Hepatocyte (in vitro differentiated cells): ENCODE results near the gene ADGRD1. TPM values are rescaled to one million over a fixed set of nuclear protein-coding genes. Genes with fewer than 3 reads are reported as not detected.

Experiments used
- DNase-seq: peaks from one replicate; pipeline ENCODE4 v3.0.0-alpha.2; 2016; ENCODE audit warnings: low spot score
- H2AFZ ChIP-seq: fragments of 200-600 bp; sonication (generic); 2 replicates; pipeline ENCODE4 v1.6.0; 2016; ENCODE audit warnings: antibody characterized with exemption, mild to moderate bottlenecking
- H3K27ac ChIP-seq: fragments of 200-600 bp; sonication (generic); 2 replicates; pipeline ENCODE4 v1.5.1; 2016; ENCODE audit warnings: mild to moderate bottlenecking
- H3K27me3 ChIP-seq: fragments of 200-600 bp; sonication (generic); 2 replicates; pipeline ENCODE4 v1.6.1; 2016
- H3K36me3 ChIP-seq: fragments of 200-600 bp; sonication (generic); replicated peaks from 2 replicates; pipeline ENCODE4 v1.5.1; 2016; ENCODE audit warnings: low read depth; ENCODE audit not compliant: insufficient read depth
- H3K4me1 ChIP-seq: fragments of 200-600 bp; sonication (generic); 2 replicates; pipeline ENCODE4 v1.5.1; 2016; ENCODE audit warnings: mild to moderate bottlenecking, moderate library complexity; ENCODE audit not compliant: insufficient read depth
- H3K4me2 ChIP-seq: fragments of 200-600 bp; sonication (generic); 2 replicates; pipeline ENCODE4 v1.6.0; 2016
- H3K4me3 ChIP-seq: fragments of 200-600 bp; sonication (generic); 2 replicates; pipeline ENCODE4 v1.5.1; 2016; ENCODE audit warnings: mild to moderate bottlenecking
- H3K79me2 ChIP-seq: fragments of 200-600 bp; sonication (generic); 2 replicates; pipeline ENCODE4 v1.6.0; 2017; ENCODE audit warnings: mild to moderate bottlenecking
- H3K9me2 ChIP-seq: fragments of 200-600 bp; sonication (generic); replicated peaks from 2 replicates; pipeline ENCODE4 v1.6.0; 2017; ENCODE audit warnings: mild to moderate bottlenecking; ENCODE audit not compliant: insufficient read depth
- H3K9me3 ChIP-seq: fragments of 200-600 bp; sonication (generic); 2 replicates; pipeline ENCODE4 v1.5.1; 2016; ENCODE audit warnings: low read depth, mild to moderate bottlenecking
- H4K20me1 ChIP-seq: fragments of 200-600 bp; sonication (generic); 2 replicates; pipeline ENCODE4 v1.6.0; 2016; ENCODE audit warnings: mild to moderate bottlenecking; ENCODE audit not compliant: insufficient read depth, poor library complexity, severe bottlenecking
- CTCF ChIP-seq: fragments of 200-600 bp; sonication (generic); IDR thresholded peaks from 2 replicates; pipeline ENCODE4 v1.5.1; 2016; ENCODE audit warnings: antibody characterized with exemption, mild to moderate bottlenecking; ENCODE audit not compliant: poor library complexity
- EZH2 ChIP-seq: fragments of 200-600 bp; sonication (generic); IDR thresholded peaks from 2 replicates; pipeline ENCODE4 v1.6.1; 2016; ENCODE audit warnings: antibody characterized with exemption, mild to moderate bottlenecking, borderline replicate concordance
- EZH2phosphoT487 ChIP-seq: fragments of 200-600 bp; sonication (generic); IDR thresholded peaks from one replicate; pipeline ENCODE4 v1.6.1; 2018; ENCODE audit warnings: antibody characterized with exemption, mild to moderate bottlenecking, low read depth, moderate library complexity; ENCODE audit not compliant: unreplicated experiment, severe bottlenecking
- WGBS: methylation state at CpG from one replicate; pipeline ENCODE4 v1.1.6; 2016; ENCODE audit warnings: low lambda C conversion rate; ENCODE audit errors: missing lambda C conversion rate; 5-methylcytosine and 5-hydroxymethylcytosine counted together
- polyA plus RNA-seq: library from polyadenylated mRNA; unstranded; fragments of >200 nt; fragmentation: Nextera tagmentation; extraction: Ambion mirVana; gene quantifications from 2 replicates; pipeline ENCODE4 v1.2.1, GENCODE V29; 2016
- total RNA-seq: library from RNA; depleted of rRNA; stranded (reverse); fragments of >200 nt; gene quantifications from 2 replicates; pipeline ENCODE4 v1.2.3, GENCODE V29; 2014

ADGRD1 gene
- total and polyA plus RNA-seq, 2 experiments from 2014 or later: 18.1 to 18.5 TPM

- no peak for DNase-seq
- H3K4me2 ChIP-seq: no peak overlapping the region
- H3K27me3 ChIP-seq: no peaks in the 10 kb centered on the region
- H3K27ac ChIP-seq: no peak overlapping the region
- H3K9me3 ChIP-seq: no peaks in the 10 kb centered on the region
- no peak overlapping the region for H3K4me3 ChIP-seq
- H3K79me2 ChIP-seq: no peaks in the 10 kb centered on the region
- 70% methylated on average over 6 of the region's 6 CpGs for WGBS
- no peaks in the 10 kb centered on the region for H3K4me1 ChIP-seq
- TF ChIP-seq CTCF: no peak
- TF ChIP-seq EZH2phosphoT487: no peak
- H2AFZ ChIP-seq: no peak overlapping the region
- H3K9me2 ChIP-seq: no peaks in the 10 kb centered on the region
- H3K36me3 ChIP-seq: no peaks in the 10 kb centered on the region
- no peaks in the 10 kb centered on the region for H4K20me1 ChIP-seq
These were observed 94.9 kb downstream of the ADGRD1 start for GRCh38 chr12:131048611-131048990.

- H2AFZ ChIP-seq: no peak overlapping the region
- no peak overlapping the region for H3K27ac ChIP-seq
- H3K4me1 ChIP-seq: no peaks in the 10 kb centered on the region
- H3K4me2 ChIP-seq: no peak overlapping the region
- no peaks in the 10 kb centered on the region for H3K9me2 ChIP-seq
- WGBS: 86% methylated on average over 11 of the region's 11 CpGs
- H3K4me3 ChIP-seq: no peak overlapping the region
- DNase-seq: no peak
- TF ChIP-seq EZH2: no peak
- TF ChIP-seq CTCF: no peak
- no peak for TF ChIP-seq EZH2phosphoT487
- no peaks in the 10 kb centered on the region for H3K36me3 ChIP-seq
- no peaks in the 10 kb centered on the region for H3K27me3 ChIP-seq
- no peaks in the 10 kb centered on the region for H3K79me2 ChIP-seq
- no peaks in the 10 kb centered on the region for H3K9me3 ChIP-seq
- no peaks in the 10 kb centered on the region for H4K20me1 ChIP-seq
These were observed 95.3 kb downstream of the ADGRD1 start for GRCh38 chr12:131049002-131049401.

GRCh38 chr12:131049549-131050339 lies 96.0 kb downstream of the ADGRD1 start:
- DNase-seq: no peak
- Histone ChIP-seq H3K9me2 (no peaks in the 10 kb centered on the region), H3K4me2 (no peak overlapping the region), H2AFZ (no peak overlapping the region), H3K36me3 (no peaks in the 10 kb centered on the region), H3K79me2 (no peaks in the 10 kb centered on the region), H3K9me3 (no peaks in the 10 kb centered on the region), H3K27me3 (no peaks in the 10 kb centered on the region), H3K4me3 (no peak overlapping the region), H3K4me1 (no peaks in the 10 kb centered on the region), H3K27ac (no peak overlapping the region), H4K20me1 (no peaks in the 10 kb centered on the region)
- WGBS: 93% methylated on average over 22 of the region's 22 CpGs
- TF ChIP-seq EZH2phosphoT487 (no peak), EZH2 (no peak), CTCF (no peak)
